Adipose tissue (tissue), 3 donors: Measurements from ENCODE around the gene MECR. TPM values are rescaled to one million over a fixed set of nuclear protein-coding genes. Genes with fewer than 3 reads are reported as not detected.

ENCODE experiments used
- H3K27ac ChIP-seq: one replicate; pipeline ENCODE4 v1.5.1; 2013; ENCODE audit warnings: low read depth, low read length
- WGBS, 3 donors: extraction: QIAGEN DNeasy Blood & Tissue Kit; methylation state at CpG; one replicate each; pipeline ENCODE4 v1.1.7; 2013; 5-methylcytosine and 5-hydroxymethylcytosine counted together
- polyA plus RNA-seq, 3 donors: library from polyadenylated mRNA; stranded (reverse); fragments of 200-250 nt; gene quantifications; one replicate each; pipeline ENCODE4 v1.2.3, GENCODE V29; 2013
- donor health status: healthy with polysubstance abuse.
- donor health status: Bipolar disorder and iron deficiency.
- donor health status: healthy.

MECR gene
- polyA plus RNA-seq, 3 donors: 20.1 to 56.7 (median 32.3) TPM

DNA sequence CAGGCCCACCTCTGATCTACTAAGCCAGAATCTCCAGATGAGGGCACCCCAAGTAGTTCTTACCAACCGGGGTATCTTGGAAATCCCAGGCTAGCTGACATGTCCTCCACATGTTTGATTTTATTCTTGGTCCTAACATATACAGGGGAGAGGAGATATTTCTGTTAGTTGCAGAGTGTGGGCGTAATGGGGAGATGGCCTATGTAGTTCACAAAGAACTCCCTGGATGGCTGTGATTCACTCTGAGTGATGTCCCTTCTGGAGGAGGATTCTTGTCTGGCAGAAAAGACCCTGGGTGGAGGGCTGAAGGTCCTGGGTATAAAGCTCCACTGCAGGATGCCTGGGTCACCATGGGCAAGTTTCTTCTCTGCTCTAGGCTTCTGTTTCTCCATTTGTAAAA, 13.1 kb downstream of the MECR start:
- 86 to 94% (median 93%) methylated on average over 2 of the region's 2 CpGs for WGBS, 3 donors
- no peak overlapping the region for H3K27ac ChIP-seq

DNA sequence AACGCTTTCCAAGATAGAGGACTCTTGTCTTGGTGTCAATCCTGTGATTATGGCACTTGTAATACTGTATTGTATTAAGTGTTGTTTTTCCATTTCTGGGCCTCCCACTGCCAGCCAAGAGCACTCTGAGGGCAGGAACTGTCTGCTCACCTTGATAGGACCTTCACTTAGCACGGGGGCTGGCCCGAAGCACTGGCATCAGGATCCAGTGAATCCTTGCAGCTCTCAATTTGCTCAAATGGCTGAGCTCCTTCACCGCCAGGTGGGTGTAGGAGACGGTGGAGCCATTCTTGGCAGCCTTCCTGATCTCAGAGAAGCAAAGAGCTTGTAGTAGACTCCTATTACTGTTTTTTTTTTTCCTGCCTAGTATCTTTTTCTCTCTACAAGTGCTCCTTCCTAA, 17.7 kb downstream of the MECR start:
- WGBS, 3 donors: 88 to 94% (median 89%) methylated on average over 5 of the region's 5 CpGs
- H3K27ac ChIP-seq: no peak overlapping the region

DNA sequence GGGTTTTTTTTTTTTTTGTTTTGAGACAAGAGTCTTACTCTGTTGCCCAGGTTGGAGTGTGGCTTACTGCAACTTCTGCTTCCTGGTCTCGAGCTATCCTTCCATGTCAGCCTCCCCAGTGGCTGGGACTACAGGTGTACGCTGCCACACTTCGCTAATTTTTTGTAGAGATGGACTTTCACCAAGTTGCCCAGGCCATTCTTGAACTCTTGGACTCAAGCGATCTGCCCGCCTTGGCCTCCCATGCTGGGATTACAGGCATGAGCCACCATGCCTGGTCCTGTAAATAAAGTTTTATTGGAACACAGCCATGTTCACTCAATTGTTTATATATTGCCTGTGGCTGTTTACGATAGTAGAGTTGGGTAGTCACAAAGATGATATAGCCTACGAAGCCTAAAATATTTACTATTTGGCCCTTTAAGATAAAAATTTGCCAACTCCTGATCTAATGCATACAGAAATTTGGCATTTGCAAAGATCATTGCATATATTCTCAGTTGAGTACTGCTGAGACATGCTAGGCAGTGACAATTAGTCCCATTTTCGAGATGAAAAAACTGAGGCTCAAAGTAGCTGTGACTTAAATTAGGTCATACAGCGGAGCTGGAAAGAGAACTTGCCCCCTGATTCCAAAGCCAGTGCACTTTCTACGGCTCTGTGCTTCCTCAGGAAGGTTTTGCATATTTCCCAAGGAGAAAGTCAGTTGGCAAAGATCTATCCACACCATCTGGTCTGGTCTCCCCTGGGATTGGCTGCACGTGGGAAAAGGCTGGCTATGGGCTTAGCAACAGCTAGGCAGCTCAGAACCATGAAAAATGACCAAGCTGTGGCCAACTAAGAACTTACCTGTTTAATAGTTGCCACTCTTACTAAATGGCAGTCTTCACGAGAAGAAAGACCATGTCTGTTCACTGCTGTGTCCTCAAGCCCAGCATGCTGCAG, 19.4 kb downstream of the MECR start:
- no peak overlapping the region for H3K27ac ChIP-seq
- WGBS, 3 donors: 86 to 92% (median 86%) methylated on average over 12 of the region's 12 CpGs

DNA sequence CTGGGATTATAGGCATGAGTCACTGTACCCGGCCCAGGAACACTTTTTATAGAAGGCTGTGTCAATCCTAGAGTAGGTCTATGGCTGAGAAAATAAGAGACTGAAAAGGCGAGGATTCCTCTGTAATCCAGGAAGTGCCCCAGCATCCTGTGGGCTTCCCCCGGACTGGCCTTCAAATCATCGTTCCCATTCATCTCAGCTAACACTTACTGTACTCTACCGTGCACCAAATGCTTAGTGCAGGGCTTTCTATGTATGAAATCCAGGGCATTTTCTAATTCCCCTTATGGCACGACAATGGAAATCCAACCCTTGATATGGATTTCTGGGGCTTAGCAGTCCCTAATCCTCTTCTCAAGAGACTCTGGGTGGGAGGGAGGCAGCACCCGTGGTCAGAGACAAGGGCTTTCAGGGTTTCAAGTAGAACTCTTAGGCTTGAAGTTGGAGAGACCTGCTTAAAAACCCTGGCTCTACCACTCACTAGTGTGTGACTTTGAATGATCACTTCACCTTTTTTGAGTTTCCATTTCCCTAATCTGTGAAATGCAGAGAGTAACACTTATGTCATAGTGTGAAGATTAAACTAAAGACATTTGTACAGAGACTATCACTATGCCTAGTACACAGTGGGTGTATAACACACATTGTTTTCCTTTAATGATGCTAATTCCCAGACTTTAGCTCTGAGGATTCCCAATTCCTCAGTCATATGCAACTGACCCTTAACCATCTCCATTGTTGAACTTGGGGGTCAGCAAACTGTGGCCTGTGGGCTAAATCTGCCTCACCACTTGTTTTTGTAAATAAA, 20.3 kb downstream of the MECR start:
- 73 to 79% (median 75%) methylated on average over 7 of the region's 7 CpGs for WGBS, 3 donors
- no peak overlapping the region for H3K27ac ChIP-seq

DNA sequence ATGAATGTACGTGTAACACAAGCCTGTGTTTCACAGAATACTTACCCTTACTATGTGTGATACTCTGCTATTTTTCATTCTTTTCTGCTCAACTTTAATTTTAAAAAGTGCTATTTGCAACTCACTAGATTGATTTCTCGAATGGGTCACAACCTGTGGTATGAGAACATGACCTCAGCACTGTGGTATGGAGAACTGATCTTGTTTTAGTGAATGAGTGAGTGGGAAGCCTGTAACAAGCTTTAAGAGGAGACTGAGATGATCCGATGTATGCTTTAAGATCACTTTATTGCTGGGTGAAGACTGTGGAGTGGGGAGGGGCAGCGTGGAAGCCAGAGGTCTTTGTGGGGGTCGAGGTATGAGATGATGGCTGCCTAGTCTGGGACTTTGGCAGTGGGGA, 21.6 kb downstream of the MECR start:
- no peak overlapping the region for H3K27ac ChIP-seq
- 78 to 85% (median 83%) methylated on average over 5 of the region's 5 CpGs for WGBS, 3 donors

DNA sequence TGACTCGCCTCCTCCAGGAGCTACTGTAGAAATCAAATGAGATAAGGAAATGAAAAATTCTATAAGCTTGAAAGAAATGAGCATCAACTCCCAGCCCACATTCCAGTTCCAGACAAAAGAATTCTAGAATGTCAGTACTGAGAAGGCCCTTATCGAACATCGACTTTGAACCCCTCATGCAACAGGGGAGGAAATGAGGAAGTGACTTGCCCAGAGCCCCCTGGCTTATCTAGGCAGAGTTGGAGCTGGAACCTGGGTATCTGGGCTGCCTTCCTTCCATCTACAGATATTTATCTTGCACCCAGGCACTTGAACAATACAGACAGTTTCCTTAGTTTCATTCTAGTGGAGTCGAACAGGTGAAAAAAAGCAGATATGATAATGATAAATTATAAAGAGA, 22.3 kb downstream of the MECR start:
- 50 to 65% (median 58%) methylated on average over 4 of the region's 4 CpGs for WGBS, 3 donors
- no peak overlapping the region for H3K27ac ChIP-seq

DNA sequence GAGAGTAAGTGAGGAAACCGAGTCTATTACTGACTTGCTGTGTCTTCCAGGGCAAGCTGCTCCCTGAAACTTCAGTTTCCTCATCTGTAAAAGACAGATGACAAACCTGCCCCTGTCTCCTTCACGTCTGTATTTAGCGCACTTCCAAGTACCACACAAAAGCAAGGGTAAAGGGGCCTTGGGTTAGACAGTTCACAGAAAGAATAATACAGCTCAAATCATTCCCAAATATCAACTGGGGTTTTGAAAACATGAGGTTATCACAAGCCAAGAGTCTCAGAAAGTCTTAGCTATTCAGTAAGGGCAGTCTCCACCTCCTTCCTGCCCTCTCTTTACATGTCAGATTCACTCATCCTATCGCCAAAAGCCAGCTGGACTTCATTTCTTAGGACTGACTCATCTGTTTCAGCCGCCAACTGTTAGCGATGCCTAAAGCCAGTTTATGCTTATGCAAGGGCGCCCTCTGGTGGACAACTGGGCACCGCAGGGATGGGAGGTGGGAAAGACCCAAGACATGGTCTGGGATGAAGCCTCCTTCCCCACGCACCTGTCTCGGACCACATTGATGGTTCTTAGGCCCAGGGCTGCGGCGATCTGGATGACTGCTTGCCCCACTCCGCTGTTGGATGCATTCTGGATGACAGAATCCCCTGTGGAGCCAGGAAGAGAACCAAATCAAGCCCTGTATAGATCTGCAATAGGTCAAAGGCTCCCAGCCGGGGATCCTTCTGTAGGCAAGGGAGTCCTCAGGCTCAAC, 28.0 kb downstream of the MECR start:
- WGBS, 3 donors: 24 to 29% (median 27%) methylated on average over 14 of the region's 14 CpGs

DNA sequence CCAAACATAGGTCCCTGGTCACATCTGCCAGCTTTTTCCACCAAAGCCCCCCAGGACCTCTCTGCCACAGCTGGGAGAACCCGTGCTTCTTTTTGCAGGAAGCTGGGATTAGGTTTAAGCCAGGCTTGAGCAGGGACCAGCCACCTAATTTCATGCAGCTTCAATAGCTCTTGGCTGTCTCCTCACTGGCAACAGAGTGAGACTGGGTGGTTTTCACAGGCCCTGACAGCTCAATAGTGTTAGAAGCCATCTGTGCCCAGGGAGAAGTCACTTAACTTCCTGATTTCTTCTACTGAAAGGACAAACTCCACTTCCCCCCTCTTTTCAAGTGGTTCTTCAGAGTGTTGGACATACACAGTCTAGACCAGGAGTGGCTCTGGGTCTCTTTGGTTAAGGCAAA, 28.7 kb downstream of the MECR start:
- no peak overlapping the region for H3K27ac ChIP-seq
- 70 to 96% (median 83%) methylated on average over 1 of the region's 1 CpG for WGBS, 3 donors

More for the DNA sequence above, 28.0 kb downstream of the MECR start:
- H3K27ac ChIP-seq: no peak overlapping the region

DNA sequence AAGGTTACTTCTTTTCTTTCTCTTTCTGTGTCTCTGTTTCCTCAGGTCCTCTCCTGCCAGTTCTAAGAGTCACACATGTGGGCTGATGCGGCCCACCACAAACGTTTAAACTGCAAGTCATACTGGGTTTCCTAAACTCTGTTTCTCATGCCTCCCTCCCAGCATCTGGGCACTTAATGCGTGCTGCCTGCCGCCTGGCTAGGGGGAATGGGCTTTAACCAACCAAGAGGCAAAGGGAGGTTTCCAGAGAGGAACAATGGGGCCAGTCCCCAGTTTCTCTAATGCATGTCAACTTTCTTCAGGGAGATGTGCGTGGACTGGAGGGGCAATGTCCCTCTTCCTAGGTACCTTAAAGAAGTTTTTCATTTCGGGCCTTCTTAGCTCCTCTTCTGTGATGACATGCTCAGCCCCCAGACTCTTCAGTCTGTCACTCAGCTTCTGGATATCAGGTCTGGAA, 29.1 kb downstream of the MECR start:
- WGBS, 3 donors: 77 to 89% (median 78%) methylated on average over 6 of the region's 6 CpGs
- no peak overlapping the region for H3K27ac ChIP-seq

DNA sequence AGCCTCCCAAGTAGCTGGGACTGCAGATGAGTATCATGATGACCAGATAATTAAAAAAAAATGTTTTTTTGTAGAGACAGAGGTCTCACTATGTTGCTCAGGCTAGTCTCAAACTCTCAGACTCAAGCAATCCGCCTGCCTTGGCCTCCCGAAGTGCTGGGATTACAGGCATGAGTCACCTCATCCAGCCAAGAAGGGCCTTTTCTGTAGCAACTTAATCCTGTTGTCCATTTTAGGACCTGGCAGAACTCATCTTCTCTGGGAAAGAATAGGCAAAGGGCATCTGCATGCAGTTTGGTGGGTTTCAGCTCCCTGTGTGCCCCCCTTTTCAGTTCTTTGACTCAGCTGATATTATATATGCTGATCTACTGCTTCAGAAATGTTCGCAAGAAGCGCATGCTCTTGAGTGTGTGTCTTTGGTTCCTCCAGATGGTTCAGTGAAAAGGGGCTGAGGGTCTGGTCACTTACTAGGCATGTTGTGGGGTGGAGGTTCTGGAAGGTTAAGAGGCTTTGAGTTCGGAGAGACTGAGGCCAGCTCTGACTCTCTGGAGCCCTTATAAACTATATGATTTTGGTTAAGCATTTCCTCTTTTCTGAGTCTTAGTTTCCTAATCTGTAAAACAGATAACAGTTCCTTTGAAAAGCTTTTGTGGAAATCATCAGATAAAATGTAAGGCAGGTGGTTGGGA, 29.7 kb downstream of the MECR start:
- WGBS, 3 donors: 92 to 96% (median 94%) methylated on average over 5 of the region's 5 CpGs
- no peak overlapping the region for H3K27ac ChIP-seq

DNA sequence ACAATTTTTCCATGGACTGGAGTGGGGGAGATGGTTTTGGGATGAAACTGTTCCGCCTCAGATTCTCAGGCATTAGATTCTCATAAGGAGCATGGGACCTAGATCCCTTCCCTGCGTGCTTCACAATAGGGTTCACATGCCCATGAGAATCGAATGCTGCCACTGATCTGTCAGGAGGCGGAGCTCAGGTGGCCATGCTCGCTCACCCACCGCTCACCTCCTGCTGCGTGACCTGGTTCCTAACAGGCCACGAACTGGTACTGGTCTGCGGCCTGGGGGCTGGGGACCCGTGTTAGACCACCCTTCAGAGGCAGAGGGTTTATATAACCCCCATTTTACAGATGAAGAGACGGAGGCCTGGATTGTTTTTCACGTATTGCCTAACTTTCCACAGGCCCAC, 32.7 kb downstream of the MECR start:
- 88 to 95% (median 89%) methylated on average over 12 of the region's 12 CpGs for WGBS, 3 donors
- H3K27ac ChIP-seq: no peak overlapping the region

DNA sequence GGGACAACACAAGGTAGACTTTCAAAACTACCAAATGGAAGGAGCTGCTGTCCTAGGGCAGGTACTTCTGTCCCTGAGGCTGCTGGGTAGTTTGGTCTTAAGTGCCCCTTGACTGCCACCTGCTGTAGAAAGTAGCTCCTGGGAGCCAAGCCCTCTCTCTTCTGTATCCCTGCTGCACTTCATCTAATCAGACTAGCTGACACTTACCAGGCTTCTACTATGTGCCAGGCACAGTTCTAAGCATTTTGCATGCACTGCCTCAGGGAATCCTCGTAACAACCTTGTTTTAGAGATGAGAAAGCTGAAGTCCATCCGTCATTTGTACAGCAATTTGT, 33.2 kb downstream of the MECR start:
- no peak overlapping the region for H3K27ac ChIP-seq
- WGBS, 3 donors: 95 to 100% (median 96%) methylated on average over 2 of the region's 2 CpGs

DNA sequence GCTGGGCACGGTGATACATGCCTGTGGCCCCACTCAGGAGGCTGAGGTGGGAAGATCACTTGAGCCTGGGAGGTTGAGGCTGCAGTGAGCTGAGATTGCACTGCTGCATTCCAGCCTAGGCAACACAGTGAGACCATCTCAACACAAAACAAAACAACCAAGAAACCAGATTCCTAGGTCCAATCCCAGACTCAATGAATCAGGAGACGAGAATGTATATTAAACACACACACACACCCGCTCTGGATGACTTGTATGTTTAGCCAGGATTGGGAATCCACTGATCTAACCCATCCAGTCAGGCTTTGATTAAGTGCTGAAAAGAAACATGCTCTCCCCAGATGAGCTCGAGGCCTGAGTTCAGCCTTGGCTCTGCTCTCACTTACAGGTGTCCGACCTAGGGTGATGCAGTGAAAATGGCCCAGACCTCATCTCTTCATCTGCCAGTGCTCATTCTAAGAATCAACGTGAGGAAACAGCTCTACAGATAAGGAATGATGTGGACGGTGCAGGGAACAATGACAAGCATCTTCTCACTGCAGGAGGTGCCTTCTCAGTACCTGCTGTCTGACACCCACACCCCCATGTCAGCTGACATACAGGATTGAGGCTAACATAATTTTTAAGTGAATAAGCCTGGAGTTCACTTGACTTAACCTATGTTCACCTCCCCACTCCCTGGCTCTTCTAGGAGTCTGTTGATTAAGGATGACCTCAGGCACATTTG, 33.7 kb downstream of the MECR start:
- WGBS, 3 donors: 80 to 82% (median 80%) methylated on average over 7 of the region's 7 CpGs
- H3K27ac ChIP-seq: no peak overlapping the region

DNA sequence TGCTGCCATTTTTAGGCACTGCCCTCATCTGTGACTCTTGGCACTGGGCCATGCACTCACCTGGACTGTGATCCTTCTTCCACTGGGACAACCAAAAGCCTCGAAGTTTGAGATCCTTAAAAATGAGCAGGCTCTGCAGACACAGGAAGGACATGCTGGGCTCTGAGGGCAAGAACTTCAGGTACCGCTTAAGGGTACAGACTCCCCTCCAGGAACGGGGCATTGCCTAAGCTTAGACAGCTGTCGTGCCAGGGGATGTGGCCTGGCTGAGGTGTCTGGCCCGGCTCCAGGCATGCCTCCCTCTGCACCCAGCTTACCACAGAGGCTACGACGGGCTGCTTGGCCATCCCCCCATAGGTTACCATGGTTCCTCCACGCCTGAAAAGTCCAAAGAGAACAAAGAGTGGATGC, 34.8 kb downstream of the MECR start:
- WGBS, 3 donors: 38 to 71% (median 52%) methylated on average over 8 of the region's 8 CpGs
- no peak overlapping the region for H3K27ac ChIP-seq

DNA sequence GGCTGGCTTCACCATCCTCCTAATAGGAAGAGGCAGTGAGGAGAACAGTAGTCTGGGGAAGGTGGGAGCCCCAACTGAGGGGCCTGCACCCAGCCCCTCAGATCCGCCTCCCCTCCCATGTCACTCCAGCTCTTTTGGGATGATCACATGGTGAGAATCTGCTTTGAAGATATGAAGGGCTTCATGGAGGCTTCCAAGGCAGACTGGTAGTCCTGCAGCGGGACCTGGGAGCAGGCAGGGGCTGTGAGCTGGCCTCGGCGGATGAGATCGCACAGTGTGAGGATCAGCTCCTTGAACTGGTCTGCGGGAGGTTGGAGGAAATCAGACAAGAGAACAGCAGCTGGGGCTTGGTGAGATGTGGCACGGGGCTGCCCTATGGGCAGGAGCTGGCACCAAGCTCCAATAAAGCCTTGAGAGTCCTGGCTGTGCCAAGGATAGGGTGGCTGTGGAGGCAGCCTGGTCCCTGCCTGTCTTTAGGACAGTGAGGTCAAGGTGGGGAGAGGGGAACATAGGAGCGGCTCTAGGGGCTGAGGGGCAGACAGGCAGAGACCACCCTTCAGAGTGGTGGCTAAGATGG, 36.8 kb downstream of the MECR start:
- WGBS, 3 donors: 92 to 96% (median 93%) methylated on average over 8 of the region's 8 CpGs
- no peak overlapping the region for H3K27ac ChIP-seq

DNA sequence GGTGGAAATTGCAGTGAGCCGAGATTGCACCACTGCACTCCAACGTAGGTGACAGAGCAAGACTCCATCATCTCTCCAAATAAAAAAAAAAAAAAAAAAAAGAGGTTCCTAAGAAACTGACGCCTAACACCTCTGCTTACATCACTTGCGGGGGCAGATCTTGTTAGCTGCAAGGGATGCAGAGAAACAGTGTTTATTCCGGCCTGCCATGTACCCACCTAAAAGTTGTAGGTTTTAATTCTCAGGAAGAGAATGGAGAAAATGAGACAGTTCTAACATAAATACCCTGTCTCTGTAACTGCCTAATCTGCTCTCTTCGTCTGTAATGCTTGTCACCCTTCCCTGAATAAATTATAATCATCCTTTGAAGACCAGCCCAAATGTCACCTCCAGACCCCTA, 40.0 kb downstream of the MECR start:
- WGBS, 3 donors: 87 to 98% (median 93%) methylated on average over 6 of the region's 6 CpGs
- H3K27ac ChIP-seq: no peak overlapping the region

DNA sequence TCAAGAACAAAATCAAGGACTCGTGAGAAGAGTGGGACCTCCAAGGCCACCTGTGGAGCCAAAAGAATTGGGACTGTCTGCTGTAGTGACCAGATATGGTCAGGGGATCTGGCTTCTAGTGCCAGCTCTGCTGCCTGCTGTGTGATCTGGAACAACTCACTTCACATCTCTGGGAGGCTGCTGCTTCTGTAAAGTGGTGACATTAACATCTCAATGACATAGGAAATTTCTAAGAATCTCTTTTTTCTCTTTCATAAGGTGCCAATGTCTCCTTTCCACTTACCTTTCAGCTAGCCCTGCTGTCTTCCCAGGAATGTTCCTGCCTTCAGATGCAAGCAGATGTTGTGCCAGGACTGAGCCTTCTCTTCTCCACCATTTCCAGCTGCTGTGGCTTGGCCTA, 44.0 kb downstream of the MECR start:
- no peak overlapping the region for H3K27ac ChIP-seq
- 69 to 92% (median 80%) methylated on average over 1 of the region's 1 CpG for WGBS, 3 donors
